Cardiac fibroblast (primary cell): ENCODE measurements around the gene GIMAP1.

Source experiments
- DNase-seq, 2 donors: peaks; one replicate each; pipeline versions ENCODE4 v3.0.0 to v3.0.0-alpha.2; 2010; ENCODE audit warnings: low read depth in 2 of 2
- H3K4me3 ChIP-seq, 2 donors: replicated peaks in 1 of 2; 1 replicate in 1 of 2; 2 replicates in 1 of 2; pipeline ENCODE4 v1.5.1; 2011; ENCODE audit warnings: low read depth in 2 of 2, low read length in 2 of 2, mild to moderate bottlenecking in 2 of 2, moderate library complexity in 1 of 2
- TF ChIP-seq, protein P1 (sequence below): IDR thresholded peaks from one replicate; pipeline ENCODE4 v1.5.1; 2011; ENCODE audit warnings: low read depth, mild to moderate bottlenecking, low read length, inconsistent platforms

GIMAP1 gene

DNA sequence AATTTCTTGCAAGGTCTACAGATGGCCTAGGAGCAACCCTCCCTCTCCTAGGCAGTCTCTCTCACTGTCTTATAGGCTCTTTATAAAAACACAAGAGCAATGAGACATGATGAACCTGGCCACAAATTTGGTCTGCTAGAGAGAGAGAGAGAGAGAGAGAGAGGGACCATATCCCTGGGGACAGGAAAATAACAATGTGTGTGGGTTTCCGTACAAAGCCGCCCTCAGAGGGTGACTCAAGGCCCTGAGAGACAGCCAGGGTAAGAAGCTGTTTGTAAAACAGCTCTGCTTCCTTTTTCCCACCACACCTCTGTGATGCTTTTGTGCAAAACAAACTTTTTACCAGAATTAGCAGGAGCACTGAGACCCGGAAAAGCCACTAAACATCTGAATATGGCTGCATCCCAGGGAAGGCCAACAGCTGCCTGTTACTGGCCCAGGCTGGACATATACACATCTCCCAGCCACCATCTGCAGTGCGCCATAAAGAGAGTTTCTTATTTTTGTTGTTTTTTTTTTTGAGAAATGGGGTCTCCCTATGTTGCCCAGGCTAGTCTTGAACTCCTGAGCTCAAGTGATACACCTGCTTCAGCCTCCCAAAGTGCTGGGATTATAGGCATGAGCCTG is 39.2 kb downstream of the GIMAP1 start:
- DNase-seq, result peak in 1 of 2 donors; percentile 40
- TF ChIP-seq, protein P1, sequence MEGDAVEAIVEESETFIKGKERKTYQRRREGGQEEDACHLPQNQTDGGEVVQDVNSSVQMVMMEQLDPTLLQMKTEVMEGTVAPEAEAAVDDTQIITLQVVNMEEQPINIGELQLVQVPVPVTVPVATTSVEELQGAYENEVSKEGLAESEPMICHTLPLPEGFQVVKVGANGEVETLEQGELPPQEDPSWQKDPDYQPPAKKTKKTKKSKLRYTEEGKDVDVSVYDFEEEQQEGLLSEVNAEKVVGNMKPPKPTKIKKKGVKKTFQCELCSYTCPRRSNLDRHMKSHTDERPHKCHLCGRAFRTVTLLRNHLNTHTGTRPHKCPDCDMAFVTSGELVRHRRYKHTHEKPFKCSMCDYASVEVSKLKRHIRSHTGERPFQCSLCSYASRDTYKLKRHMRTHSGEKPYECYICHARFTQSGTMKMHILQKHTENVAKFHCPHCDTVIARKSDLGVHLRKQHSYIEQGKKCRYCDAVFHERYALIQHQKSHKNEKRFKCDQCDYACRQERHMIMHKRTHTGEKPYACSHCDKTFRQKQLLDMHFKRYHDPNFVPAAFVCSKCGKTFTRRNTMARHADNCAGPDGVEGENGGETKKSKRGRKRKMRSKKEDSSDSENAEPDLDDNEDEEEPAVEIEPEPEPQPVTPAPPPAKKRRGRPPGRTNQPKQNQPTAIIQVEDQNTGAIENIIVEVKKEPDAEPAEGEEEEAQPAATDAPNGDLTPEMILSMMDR, result no peak
- no peak overlapping the region for H3K4me3 ChIP-seq

DNA sequence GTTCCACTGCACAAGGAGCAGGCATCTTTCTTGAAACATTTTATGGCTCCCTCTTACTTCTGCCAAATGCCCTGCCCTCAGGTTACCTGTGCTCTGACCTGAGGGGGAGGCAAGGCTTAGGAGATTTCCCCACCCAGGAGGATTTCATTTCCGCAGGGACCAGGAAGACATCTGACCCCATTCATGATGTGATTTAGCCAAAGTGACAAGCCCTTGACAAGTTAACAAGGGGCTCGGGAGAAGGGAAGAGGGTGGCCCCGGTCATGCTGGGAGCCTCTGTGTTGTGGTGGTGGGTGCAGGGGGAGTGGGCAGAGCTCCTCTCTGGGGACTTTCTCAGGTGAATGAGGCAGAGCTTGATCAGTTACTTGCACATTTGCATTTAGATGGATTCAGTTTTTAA is 39.8 kb downstream of the GIMAP1 start:
- TF ChIP-seq, protein P1, result no peak
- H3K4me3 ChIP-seq, result no peak overlapping the region
- DNase-seq, result no peak

DNA sequence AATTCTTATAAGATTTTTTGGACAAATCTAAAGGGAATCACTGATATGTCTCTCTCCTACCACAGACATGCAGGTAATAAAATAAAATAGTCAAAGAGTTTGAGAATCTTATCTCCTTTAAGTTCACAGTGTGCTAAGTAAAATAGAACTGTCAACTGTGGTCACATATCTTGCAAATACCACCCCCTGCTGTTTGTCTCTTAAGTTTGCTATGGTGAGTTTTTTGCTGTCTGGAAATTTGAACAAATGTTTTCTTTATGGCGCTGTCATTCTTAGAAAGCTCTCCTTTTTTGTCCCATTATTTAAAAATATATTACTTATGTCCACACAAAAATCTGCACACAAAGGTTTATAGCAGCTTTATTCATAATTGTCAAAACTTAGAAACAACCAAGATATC is 40.4 kb downstream of the GIMAP1 start:
- TF ChIP-seq, protein P1, result no peak
- no peak overlapping the region for H3K4me3 ChIP-seq
- peak in 1 of 2 donors; percentile 7 for DNase-seq

DNA sequence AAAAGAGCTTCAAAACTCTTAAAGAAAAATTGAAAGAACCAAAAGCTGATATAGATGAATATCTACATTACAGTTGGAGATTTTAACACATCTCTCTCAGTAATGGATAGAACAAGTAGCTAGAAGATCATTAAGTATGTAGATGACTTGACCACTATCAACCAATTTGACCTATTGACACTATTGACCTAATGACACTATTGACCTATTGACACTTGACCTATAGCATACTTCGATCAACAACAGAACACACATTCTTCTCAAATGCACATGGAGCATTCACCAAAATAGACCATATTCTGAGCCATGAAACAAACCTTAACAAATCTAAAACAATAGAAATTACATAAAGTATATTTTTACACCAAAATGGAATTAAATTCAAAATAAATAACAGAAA is 43.1 kb downstream of the GIMAP1 start:
- DNase-seq, result no peak
- TF ChIP-seq, protein P1, result no peak
- no peak overlapping the region for H3K4me3 ChIP-seq

DNA sequence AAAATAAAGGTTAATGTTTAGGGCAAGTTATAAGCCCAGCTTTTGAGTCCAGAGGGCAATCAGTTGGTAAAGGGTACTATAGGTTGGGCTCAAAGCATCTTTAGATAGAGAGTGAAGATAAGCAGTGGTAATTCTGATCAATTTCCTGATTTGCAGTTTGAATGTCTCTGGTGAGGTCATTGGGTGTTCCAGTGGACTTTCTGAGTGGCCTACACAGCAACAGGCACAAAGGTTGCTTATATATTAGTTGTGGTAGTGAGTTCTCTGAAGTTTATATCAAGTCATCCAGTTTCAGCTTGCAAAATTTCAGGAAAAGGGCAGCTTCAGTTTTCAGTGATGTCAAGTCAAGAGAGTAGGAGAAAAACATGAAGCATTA is 49.9 kb downstream of the GIMAP1 start:
- DNase-seq, result no peak
- no peak overlapping the region for H3K4me3 ChIP-seq
- TF ChIP-seq, protein P1, result no peak

DNA sequence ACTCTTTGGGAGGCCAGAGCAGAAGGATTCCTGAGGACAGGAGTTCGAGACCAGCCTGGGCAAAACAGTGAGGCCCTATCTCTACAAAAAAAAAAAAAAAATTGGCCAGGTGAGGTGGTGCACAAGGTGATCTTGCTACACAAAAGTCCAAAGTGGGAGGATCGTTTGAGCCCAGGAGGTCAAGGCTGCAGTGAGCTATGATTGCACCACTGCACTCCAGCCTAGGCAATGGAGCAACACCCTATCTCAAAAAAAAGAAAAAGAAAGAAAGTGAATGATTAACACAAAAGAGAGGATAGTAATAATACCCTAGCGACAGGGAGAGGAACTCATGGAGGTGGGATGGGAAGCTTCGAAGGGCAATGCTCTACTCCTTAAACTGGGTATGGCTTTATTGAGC is 53.4 kb downstream of the GIMAP1 start:
- no peak for DNase-seq
- TF ChIP-seq, protein P1, result no peak
- H3K4me3 ChIP-seq, result no peak overlapping the region
